HG03045 (cell line): Measurements from ENCODE around the gene MTNR1A.

Experiments
- ATAC-seq: cut with Tn5 transposase; IDR thresholded peaks from one replicate; pipeline ENCODE4 v1.9.1; 2021; ENCODE audit warnings: mild to moderate bottlenecking, moderate library complexity; ENCODE audit not compliant: unreplicated experiment

Gene MTNR1A

DNA sequence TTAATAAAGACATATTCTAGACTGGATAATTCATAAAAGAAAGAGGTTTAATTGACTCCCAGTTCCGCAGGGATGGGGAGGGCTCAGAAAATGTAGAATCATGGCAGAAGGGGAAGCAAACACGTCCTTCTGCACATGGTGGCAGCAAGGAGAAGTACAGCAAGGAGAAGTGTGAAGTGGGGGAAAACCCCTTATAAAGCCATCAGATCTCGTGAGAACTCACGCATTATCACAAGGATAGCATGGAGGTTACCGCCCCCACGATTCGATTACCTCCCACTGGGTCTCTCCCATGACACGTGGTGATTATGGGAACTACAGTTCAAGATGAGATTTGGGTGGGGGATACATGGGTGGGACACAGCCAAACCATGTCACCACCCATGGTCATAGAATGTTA lies 58.3 kb downstream of the MTNR1A start:
- no peak for ATAC-seq

DNA sequence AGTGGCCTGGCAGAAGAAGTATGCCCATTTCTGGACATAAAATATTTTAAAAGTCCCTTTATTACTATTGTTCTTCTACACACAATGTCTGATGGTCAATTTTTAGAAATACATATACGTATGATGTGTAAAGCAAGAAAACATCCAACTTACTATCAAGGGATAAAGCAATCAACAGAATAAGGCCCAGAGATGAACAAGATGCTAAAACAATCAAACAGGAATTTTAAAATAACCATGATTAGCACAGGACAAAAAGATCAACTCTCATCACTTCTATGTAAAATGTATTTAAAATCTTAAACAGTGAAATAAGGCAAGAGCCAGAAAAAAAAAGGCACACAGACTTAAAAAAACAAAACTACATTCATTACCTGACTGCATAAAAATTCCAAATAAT lies 60.9 kb downstream of the MTNR1A start:
- ATAC-seq = no peak

DNA sequence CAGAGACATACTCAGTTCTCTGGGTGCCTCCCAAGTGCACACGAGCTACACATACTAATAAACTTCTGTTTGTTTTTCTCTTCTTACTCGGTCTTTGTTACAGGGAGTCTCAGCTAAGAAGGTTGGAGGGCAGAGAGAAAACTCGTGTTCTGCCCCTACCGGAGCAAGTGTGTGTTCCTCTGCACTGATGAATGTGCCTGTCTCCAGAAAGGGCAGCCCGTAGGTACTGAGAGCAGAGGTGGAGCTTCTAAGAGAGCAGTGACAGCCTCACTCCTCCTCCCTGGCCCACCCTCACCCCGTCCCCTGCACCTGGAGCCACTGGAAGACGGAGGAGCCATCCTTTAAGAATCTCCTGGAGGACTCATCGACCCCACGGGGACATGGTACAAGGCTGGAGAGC lies 67.6 kb downstream of the MTNR1A start:
- no peak for ATAC-seq

DNA sequence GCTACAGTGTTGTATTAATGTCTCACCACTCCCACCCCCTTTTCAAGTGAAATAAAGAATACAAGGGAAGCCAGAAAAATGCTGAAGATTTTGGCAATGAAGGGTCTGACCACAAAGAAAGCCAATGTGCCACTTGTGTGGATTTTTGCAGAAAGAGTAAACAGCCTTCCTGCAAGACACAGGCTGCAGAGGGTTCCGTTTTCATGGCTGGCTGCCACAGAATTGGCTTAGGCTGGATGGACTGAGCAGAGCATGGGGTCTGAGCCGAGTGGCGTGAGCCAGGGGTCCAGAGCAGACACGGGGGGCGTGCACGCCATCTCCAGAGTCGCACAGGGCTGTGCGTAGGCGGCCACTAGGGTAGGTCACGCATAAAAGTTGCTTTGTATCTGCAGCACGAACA lies 69.2 kb downstream of the MTNR1A start:
- ATAC-seq = no peak

DNA sequence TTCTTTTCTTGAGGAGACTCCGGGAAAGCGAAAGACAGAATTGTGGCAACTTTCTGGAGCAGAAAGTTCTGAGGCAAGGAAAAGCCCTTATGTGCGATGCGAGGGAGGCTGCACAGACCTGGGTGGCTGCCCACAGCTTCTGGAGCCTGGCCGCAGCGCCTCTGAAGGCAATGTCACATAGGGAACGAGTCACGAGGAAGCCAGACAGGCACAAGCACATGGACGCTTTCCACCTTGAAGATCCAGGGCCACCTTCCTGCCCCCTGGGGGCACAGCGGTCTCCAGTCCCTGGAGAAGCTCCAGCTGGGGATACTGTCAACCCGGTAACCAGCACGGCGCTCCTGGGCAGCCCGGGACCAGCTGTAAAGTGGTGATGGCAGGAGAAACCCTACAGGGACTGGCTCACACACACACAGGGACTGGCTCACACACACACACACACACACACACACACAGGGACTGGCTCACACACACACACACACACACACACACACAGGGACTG lies 69.8 kb downstream of the MTNR1A start:
- no peak for ATAC-seq

DNA sequence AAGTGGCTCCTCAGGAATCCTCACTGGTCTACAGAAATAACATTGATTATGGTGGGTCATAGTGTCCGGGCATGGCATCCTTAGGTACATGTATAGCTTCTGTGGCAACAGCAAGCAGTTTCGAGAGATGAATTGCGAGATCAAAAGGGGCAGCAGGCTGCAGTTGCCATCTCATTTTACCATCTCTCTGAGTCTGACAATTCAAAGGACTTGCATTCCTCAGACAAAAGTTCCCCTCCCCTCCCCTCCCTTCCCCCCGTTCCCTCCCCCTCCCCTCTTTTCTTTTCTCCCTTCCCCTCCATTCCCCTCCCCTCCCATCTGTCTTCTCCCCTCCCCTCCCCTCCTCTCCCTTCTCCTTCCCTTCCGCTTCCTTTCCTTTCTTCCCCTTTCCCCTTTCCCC lies 70.2 kb downstream of the MTNR1A start:
- no peak for ATAC-seq

DNA sequence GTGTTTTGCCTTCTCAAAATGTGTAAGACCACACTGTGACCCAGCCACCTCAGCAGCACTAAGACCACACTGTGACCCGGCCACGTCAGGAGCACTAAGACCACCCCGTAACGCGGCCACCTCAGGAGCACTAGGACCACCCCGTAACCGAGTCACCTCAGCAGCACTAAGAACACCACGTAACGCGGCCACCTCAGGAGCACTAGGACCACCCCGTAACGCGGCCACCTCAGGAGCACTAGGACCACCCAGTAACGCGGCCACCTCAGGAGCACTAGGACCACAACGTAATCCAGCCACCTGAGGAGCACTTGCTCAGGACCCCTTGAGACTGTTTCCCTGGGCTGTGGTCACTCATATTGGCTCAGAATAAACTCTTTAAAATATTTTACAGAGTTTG lies 71.7 kb downstream of the MTNR1A start:
- no peak for ATAC-seq
